Ascending aorta (tissue), 2 donors: ENCODE measurements around the gene CCT6A. TPM values are rescaled to one million over a fixed set of nuclear protein-coding genes. Genes with fewer than 3 reads are reported as not detected.
"Not testable (repeated sequence)": the region's sequence is repeated elsewhere in the genome, so short reads cannot be mapped to it uniquely, and the experiment has no call there.

ENCODE experiments used
- DNase-seq, 2 donors: peaks; one replicate each; pipeline ENCODE4 v3.0.0-alpha.2; 2019; ENCODE audit warnings: low spot score in 2 of 2
- H3K27ac ChIP-seq, 2 donors: fragments of 200-600 bp; sonication (generic); one replicate each; pipeline ENCODE4 v1.5.1; 2016 to 2017; ENCODE audit warnings: mild to moderate bottlenecking in 1 of 2
- H3K27me3 ChIP-seq: fragments of 200-600 bp; sonication (generic); one replicate; pipeline ENCODE4 v1.5.1; 2017
- H3K36me3 ChIP-seq, 2 donors: fragments of 200-600 bp; sonication (generic); one replicate each; pipeline ENCODE4 v1.5.1; 2016
- H3K4me1 ChIP-seq, 2 donors: fragments of 200-600 bp; sonication (generic); one replicate each; pipeline ENCODE4 v1.5.1; 2016 to 2017; ENCODE audit warnings: mild to moderate bottlenecking in 1 of 2
- H3K4me3 ChIP-seq, 2 donors: fragments of 200-600 bp; sonication (generic); one replicate each; pipeline ENCODE4 v1.5.1; 2016 to 2017; ENCODE audit warnings: mild to moderate bottlenecking in 1 of 2
- H3K9me3 ChIP-seq, 2 donors: fragments of 200-600 bp; sonication (generic); one replicate each; pipeline ENCODE4 v1.5.1; 2016
- intact Hi-C: fragments of 100-400 bp; cut with DNase I; formaldehyde crosslinking; loops from one replicate; pipeline ENCODE4 v1.15.1; 2023
- total RNA-seq: library from RNA; depleted of rRNA; stranded (reverse); fragments of >200 nt; gene quantifications from one replicate; pipeline ENCODE4 v1.1.0, GENCODE V29; 2016
- TF ChIP-seq, protein P1 (sequence below), 3 experiments: fragments of 200-600 bp in 2 of 3; fragments of 450-650 bp in 1 of 3; sonication (generic) in 2 of 3; IDR thresholded peaks; one replicate each; pipeline ENCODE4 v1.5.1; 2016 to 2019; ENCODE audit warnings: antibody characterized with exemption in 3 of 3, mild to moderate bottlenecking in 1 of 3, moderate library complexity in 1 of 3

Gene CCT6A
- total RNA-seq, 1 donor from 2014 or later, result 86.2 TPM

DNA sequence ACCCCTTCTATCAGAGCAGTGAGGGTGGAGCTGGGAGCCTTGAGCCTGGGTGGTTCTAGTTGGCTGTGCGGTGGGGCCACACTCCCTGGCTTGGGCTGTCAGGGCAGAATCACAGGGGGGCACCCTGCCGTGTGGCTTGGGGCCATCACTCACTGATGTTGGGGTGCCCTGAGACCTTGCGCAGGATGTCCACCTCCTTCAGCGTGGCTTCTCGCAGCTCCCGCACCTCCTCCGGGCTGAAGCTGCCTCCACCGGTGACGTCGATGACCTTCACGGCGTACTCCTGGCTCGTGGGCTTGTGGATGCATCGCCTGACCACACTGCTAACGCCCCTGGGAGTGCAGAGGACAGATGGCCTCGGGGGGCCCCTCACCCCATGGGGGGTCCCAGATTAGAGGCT lies 35.9 kb downstream of the CCT6A start:
- H3K9me3 ChIP-seq, result no peaks in the 10 kb centered on the region
- TF ChIP-seq, protein P1, sequence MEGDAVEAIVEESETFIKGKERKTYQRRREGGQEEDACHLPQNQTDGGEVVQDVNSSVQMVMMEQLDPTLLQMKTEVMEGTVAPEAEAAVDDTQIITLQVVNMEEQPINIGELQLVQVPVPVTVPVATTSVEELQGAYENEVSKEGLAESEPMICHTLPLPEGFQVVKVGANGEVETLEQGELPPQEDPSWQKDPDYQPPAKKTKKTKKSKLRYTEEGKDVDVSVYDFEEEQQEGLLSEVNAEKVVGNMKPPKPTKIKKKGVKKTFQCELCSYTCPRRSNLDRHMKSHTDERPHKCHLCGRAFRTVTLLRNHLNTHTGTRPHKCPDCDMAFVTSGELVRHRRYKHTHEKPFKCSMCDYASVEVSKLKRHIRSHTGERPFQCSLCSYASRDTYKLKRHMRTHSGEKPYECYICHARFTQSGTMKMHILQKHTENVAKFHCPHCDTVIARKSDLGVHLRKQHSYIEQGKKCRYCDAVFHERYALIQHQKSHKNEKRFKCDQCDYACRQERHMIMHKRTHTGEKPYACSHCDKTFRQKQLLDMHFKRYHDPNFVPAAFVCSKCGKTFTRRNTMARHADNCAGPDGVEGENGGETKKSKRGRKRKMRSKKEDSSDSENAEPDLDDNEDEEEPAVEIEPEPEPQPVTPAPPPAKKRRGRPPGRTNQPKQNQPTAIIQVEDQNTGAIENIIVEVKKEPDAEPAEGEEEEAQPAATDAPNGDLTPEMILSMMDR (IDR thresholded peaks at IDR 0.05), result no peak
- H3K4me1 ChIP-seq, result peaks cover 0 to 7% of the 10 kb centered on the region in 2 donors
- no peak overlapping the region for H3K27ac ChIP-seq
- H3K36me3 ChIP-seq, result peaks cover 21 to 22% of the 10 kb centered on the region in 2 donors
- H3K4me3 ChIP-seq, result no peak overlapping the region
- intact Hi-C loops, result no loop called here
- H3K27me3 ChIP-seq, result no peaks in the 10 kb centered on the region
- no peak for DNase-seq

DNA sequence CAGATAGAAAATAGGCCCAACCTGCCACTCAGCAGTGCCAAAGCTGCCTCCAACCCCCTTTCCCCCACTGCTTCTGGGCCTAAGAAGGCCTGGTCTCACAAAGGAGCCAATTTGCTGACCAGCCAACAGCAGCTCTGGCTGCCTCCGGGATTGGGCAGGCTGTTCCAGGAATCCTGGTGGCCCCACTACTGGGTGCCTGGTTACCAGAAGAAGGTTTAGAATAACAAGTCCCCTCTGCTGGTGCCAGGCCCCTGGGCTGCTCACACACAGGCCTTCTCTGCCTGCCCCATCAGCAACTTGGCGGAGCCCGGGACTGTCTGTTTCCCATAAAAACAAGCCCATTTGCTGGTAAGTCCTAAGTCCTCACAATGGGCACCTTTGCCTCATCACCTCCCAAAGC lies 40.0 kb downstream of the CCT6A start:
- no peaks in the 10 kb centered on the region for H3K27me3 ChIP-seq
- no peak overlapping the region for H3K4me3 ChIP-seq
- peak overlapping the region; percentile 77 to 86 for H3K27ac ChIP-seq
- DNase-seq, result peak; percentile 53 to 85
- TF ChIP-seq, protein P1 (IDR thresholded peaks at IDR 0.05), result no peak
- H3K36me3 ChIP-seq, result peaks cover 14 to 16% of the 10 kb centered on the region in 2 donors
- peaks cover 3 to 12% of the 10 kb centered on the region in 2 donors for H3K4me1 ChIP-seq
- no peaks in the 10 kb centered on the region for H3K9me3 ChIP-seq
- intact Hi-C loops, result loop anchor here (5.0 kb wide), 2 partner anchors 96 to 519 kb away; partner anchors contain the start of gene VOPP1

DNA sequence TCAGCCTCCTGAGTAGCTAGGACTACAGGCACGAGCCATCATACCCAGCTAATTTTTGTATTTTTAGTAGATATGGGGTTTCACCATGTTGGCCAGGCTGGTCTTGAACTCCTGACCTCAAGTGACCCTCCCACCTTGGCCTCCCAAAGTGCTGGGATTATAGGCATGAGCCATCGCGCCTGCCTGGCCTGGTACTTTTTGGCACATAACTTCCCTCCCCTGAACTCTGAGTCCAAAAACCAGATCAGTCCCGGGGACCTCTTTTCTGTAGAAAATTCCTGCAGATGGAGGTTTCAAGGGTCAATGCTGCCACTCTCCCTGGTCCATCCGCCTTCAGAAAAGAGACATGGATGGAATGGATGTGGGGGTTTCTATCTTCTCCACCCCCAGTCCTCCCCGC lies 40.8 kb downstream of the CCT6A start:
- intact Hi-C loops, result loop anchor here (2.0 to 5.0 kb wide), 3 partner anchors 14 to 520 kb away; partner anchors contain the start of genes CHCHD2 and VOPP1
- H3K36me3 ChIP-seq, result peaks cover 10 to 11% of the 10 kb centered on the region in 2 donors
- peak overlapping the region; percentile 77 to 86 for H3K27ac ChIP-seq
- not testable (repeated sequence) for DNase-seq, H3K9me3 ChIP-seq, H3K27me3 ChIP-seq
- H3K4me1 ChIP-seq, result peaks cover 3 to 12% of the 10 kb centered on the region in 2 donors
- peak overlapping the region; percentile 13 to 37 for H3K4me3 ChIP-seq

DNA sequence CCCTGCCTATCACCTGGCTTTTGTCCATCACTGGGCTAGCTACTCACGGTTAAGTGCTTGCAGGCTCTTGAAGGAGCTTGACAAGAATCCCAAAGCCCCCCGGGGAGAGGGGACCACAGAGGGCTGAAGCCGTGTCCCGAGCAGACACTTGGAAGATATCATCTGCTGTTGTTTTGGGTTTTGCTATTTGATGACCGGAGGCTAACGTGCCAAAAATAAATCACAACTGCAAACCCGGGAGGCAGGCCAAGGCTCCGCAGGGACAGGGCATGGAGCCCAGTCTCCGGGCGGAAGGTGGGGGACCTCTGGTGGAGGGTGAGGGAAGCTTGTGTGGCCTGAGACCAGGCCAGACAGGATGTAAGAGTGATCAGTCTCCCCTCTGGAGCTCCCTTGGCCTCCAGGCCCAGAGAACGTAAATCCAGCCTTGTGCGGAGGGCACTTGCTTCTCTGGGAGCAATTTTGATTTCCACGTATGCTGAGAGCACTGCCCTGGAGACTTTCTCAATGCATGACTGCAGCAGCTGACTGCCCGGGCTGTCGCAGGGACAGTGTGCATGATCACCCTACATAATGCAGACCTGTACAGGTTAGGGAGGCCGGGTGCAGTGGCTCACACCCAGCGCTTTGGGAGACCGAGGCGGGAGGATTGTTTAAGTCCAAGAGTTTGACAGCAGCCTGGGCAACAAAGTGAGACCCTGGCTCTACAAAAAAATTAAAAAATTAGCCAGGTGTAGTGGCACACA lies 41.4 kb downstream of the CCT6A start, which contains the start of gene PHKG1:
Gene PHKG1, minus strand, starts transcription at position 164 of the 743 bp plus-strand sequence. CDS start 4,011 bp downstream, outside the sequence.
- intact Hi-C loops, result loop anchor here (2.0 to 5.0 kb wide), 3 partner anchors 14 to 521 kb away; partner anchors contain the start of genes CHCHD2 and VOPP1
- peak in 1 of 2 donors; percentile 91 for DNase-seq
- peak within 1 kb of the TSS; percentile 13 to 37 for H3K4me3 ChIP-seq

DNA sequence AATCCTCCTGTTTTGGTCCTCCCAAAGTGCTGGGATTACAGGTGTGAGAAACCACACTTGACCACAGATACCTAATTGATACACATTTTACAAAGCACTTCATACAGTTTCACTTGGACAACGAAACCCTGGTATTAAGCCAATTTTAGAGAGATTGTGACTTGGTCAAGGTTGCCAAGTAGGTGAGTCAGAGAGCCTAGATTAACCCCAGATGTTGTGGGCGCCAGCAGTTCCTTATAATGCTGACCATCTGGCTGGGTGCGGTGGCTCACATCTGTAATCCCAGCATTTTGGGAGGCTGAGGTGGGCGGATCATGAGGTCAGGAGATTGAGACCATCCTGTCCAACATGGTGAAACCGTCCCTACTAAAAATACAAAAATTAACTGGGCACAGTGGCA lies 46.1 kb downstream of the CCT6A start:
- Histone ChIP-seq H3K36me3 (peaks cover 32 to 37% of the 10 kb centered on the region in 2 donors), H3K4me3 (no peak overlapping the region), H3K27me3 (no peaks in the 10 kb centered on the region), H3K27ac (peak overlapping the region in 1 of 2 donors; percentile 48), H3K4me1 (peaks cover 3 to 8% of the 10 kb centered on the region in 2 donors), H3K9me3 (no peaks in the 10 kb centered on the region)
- TF ChIP-seq, protein P1 (IDR thresholded peaks at IDR 0.05), result no peak
- no peak for DNase-seq
- intact Hi-C loops, result no loop called here

More for the DNA sequence above, 41.4 kb downstream of the CCT6A start, which contains the start of gene PHKG1:
- no peaks in the 10 kb centered on the region for H3K9me3 ChIP-seq
- no peaks in the 10 kb centered on the region for H3K27me3 ChIP-seq
- peak within 1 kb of the TSS; percentile 77 to 86 for H3K27ac ChIP-seq
- H3K36me3 ChIP-seq, result peaks cover 6% of the 10 kb centered on the region in 2 donors
- H3K4me1 ChIP-seq, result peaks cover 3 to 14% of the 10 kb centered on the region in 2 donors
- TF ChIP-seq, protein P1 (IDR thresholded peaks at IDR 0.05), result peak; percentile 6 to 75 (median 67)

DNA sequence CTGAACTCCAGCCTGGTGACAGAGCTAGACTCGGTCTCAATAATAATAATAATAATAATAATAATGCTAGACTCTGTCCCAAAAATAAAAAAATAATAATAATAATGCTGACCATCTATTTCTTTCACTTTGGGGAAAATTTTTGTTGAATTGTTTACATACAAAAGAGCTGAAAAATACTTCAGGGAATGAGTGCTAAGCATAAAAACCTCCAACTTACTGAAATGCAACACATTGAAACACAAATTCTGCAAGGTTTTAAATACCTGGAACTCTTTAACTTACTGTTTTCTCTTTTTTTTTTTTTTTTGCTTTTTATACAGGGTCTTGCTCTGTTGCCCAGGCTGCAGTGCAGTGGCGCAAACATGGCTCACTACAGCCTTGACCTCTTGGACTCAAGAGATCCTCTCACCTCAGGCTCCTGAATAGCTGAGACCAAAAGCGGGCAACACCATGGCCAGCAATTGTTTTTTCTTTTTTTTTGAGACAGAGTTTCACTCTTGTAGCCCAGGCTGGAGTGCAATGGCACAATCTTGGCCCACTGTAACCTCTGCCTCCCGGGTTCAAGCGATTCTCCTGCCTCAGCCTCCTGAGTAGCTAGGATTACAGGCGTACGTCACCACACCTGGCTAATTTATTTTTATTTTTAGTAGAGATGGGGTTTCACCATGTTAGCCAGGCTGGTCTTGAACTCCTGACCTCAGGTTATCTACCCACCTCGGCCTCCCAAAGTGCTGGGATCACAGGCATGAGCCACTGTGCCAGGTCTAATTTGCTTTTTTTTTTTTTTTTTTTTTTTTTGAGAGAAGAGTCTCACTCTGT lies 46.8 kb downstream of the CCT6A start:
- peak overlapping the region in 1 of 2 donors; percentile 48 for H3K27ac ChIP-seq
- H3K36me3 ChIP-seq, result peaks cover 39 to 44% of the 10 kb centered on the region in 2 donors
- H3K4me3 ChIP-seq, intact Hi-C loops, DNase-seq, H3K27me3 ChIP-seq, H3K4me1 ChIP-seq, H3K9me3 ChIP-seq: not testable (repeated sequence)
